ENCODE measurements around the gene AGTPBP1. TPM values are rescaled to one million over a fixed set of nuclear protein-coding genes. Genes with fewer than 3 reads are reported as not detected.

The AGTPBP1 gene
- total and polyA plus RNA-seq, 9 donors: 3.7 to 17.3 (median 11.8) TPM

- WGBS, 3 donors: 90 to 94% (median 93%) methylated on average over 3 of the region's 3 CpGs
- Histone ChIP-seq H3K4me3 (no peak overlapping the region), H3K36me3 (no peaks in the 10 kb centered on the region), H3K9me3 (no peaks in the 10 kb centered on the region), H3K27ac (no peak overlapping the region), H3K4me1 (ENCODE audit: insufficient read depth) (no peaks in the 10 kb centered on the region), H3K27me3 (no peaks in the 10 kb centered on the region)
- no peak for TF ChIP-seq POLR2A (IDR thresholded peaks at IDR 0.05)
- TF ChIP-seq EP300 (IDR thresholded peaks at IDR 0.05): no peak
- no peak for TF ChIP-seq CTCF (IDR thresholded peaks at IDR 0.05)
- intact Hi-C loops (cut with DNase I): loop anchor here in 2 of 4 donors (10.0 kb wide), 1 partner anchor 1209 kb away; no protein-coding TSS in a partner anchor
- no peak for DNase-seq
Observed at GRCh38 chr9:85603936-85604335, 137.8 kb downstream of the AGTPBP1 start.

- H3K4me1 ChIP-seq (ENCODE audit: insufficient read depth): no peaks in the 10 kb centered on the region
- no peak for TF ChIP-seq POLR2A (IDR thresholded peaks at IDR 0.05)
- no peak for TF ChIP-seq CTCF (IDR thresholded peaks at IDR 0.05)
- TF ChIP-seq EP300 (IDR thresholded peaks at IDR 0.05): no peak
- H3K9me3 ChIP-seq: no peaks in the 10 kb centered on the region
- no peaks in the 10 kb centered on the region for H3K27me3 ChIP-seq
- no peak overlapping the region for H3K27ac ChIP-seq
- no peaks in the 10 kb centered on the region for H3K36me3 ChIP-seq
- DNase-seq: no peak
- intact Hi-C loops (cut with DNase I): loop anchor here in 2 of 4 donors (10.0 kb wide), 1 partner anchor 1208 kb away; no protein-coding TSS in a partner anchor
- 98 to 99% (median 98%) methylated on average over 6 of the region's 6 CpGs for WGBS, 3 donors
- no peak overlapping the region for H3K4me3 ChIP-seq
Observed at GRCh38 chr9:85602742-85603141, 139.0 kb downstream of the AGTPBP1 start.

- Histone ChIP-seq H3K36me3 (no peaks in the 10 kb centered on the region), H3K4me1 (ENCODE audit: insufficient read depth) (no peaks in the 10 kb centered on the region), H3K27me3 (no peaks in the 10 kb centered on the region), H3K27ac (no peak overlapping the region), H3K9me3 (no peaks in the 10 kb centered on the region), H3K4me3 (no peak overlapping the region)
- DNase-seq: no peak
- WGBS, 3 donors: 89 to 94% (median 91%) methylated on average over 8 of the region's 8 CpGs
- intact Hi-C loops (cut with DNase I): loop anchor here in 2 of 4 donors (10.0 kb wide), 1 partner anchor 1206 kb away; no protein-coding TSS in a partner anchor
- TF ChIP-seq EP300 (IDR thresholded peaks at IDR 0.05) (no peak), POLR2A (IDR thresholded peaks at IDR 0.05) (no peak), CTCF (IDR thresholded peaks at IDR 0.05) (no peak)
Observed at GRCh38 chr9:85600675-85601263, 141.0 kb downstream of the AGTPBP1 start.

GRCh38 chr9:85599540-85600105 is 142.1 kb downstream of the AGTPBP1 start:
- intact Hi-C loops (cut with DNase I): loop anchor here in 2 of 4 donors (10.0 kb wide), 1 partner anchor 1205 kb away; no protein-coding TSS in a partner anchor
- H3K4me3 ChIP-seq: no peak overlapping the region
- TF ChIP-seq POLR2A (IDR thresholded peaks at IDR 0.05): no peak
- no peaks in the 10 kb centered on the region for H3K4me1 ChIP-seq (ENCODE audit: insufficient read depth)
- H3K36me3 ChIP-seq: no peaks in the 10 kb centered on the region
- DNase-seq: no peak
- 76 to 79% (median 78%) methylated on average over 3 of the region's 3 CpGs for WGBS, 3 donors
- H3K27ac ChIP-seq: no peak overlapping the region
- H3K27me3 ChIP-seq: no peaks in the 10 kb centered on the region
- H3K9me3 ChIP-seq: no peaks in the 10 kb centered on the region

GRCh38 chr9:85594316-85594715 is 147.4 kb downstream of the AGTPBP1 start:
- Histone ChIP-seq H3K27ac (no peak overlapping the region), H3K27me3 (no peaks in the 10 kb centered on the region), H3K36me3 (no peaks in the 10 kb centered on the region), H3K4me1 (ENCODE audit: insufficient read depth) (no peaks in the 10 kb centered on the region), H3K9me3 (no peaks in the 10 kb centered on the region), H3K4me3 (no peak overlapping the region)
- intact Hi-C loops (cut with DNase I): no loop called here
- TF ChIP-seq EP300 (IDR thresholded peaks at IDR 0.05): no peak
- WGBS, 3 donors: 87 to 93% (median 90%) methylated on average over 3 of the region's 3 CpGs
- DNase-seq: no peak
